H1 (cell line): ENCODE data around the gene GDPD4. TPM values are rescaled to one million over a fixed set of nuclear protein-coding genes. Genes with fewer than 3 reads are reported as not detected.

Experiments
- CTCF ChIA-PET: fragments of 300-600 bp; sonication (Branson Sonifier 250); formaldehyde crosslinking; loops from one replicate; lab custom pipeline; 2021; ENCODE audit not compliant: partially characterized antibody; lab: Charles Lee
- POLR2A ChIA-PET: fragments of 300-600 bp; sonication (Branson Sonifier 250); formaldehyde crosslinking; loops from one replicate; lab custom pipeline; 2021; ENCODE audit warnings: inconsistent platforms; ENCODE audit not compliant: partially characterized antibody; lab: Charles Lee
- DNase-seq, 2 experiments: peaks; one replicate each; pipeline versions ENCODE4 v3.0.0 to v3.0.0-alpha.2; 2010 to 2022; ENCODE audit warnings: low spot score in 2 of 2, low read depth in 1 of 2, mixed read lengths in 1 of 2
- FAIRE-seq: peaks from 2 replicates; lab custom pipeline; 2011; peaks lifted over from hg19 to GRCh38; lab: Jason Lieb, UNC
- H2AFZ ChIP-seq: 2 replicates; pipeline ENCODE4 v1.8.1; 2012; ENCODE audit warnings: low read length, inconsistent platforms
- H2AK5ac ChIP-seq: 2 replicates; pipeline ENCODE4 v1.6.1; 2013; ENCODE audit warnings: low read depth, low read length
- H2BK120ac ChIP-seq: replicated peaks from 2 replicates; pipeline ENCODE3; 2013; ENCODE audit warnings: low read depth, low read length, inconsistent platforms
- H2BK12ac ChIP-seq: 2 replicates; pipeline ENCODE4 v1.6.1; 2013; ENCODE audit warnings: low read depth, low read length
- H2BK15ac ChIP-seq: 2 replicates; pipeline ENCODE4 v1.6.1; 2013; ENCODE audit warnings: low read length
- H2BK20ac ChIP-seq: 2 replicates; pipeline ENCODE4 v1.6.1; 2013; ENCODE audit warnings: low read length
- H2BK5ac ChIP-seq: 2 replicates; pipeline ENCODE4 v1.6.1; 2013; ENCODE audit warnings: low read depth, low read length
- H3K14ac ChIP-seq: 2 replicates; pipeline ENCODE4 v1.6.1; 2013; ENCODE audit warnings: inconsistent platforms; ENCODE audit not compliant: insufficient read length
- H3K18ac ChIP-seq: 2 replicates; pipeline ENCODE4 v1.6.1; 2013; ENCODE audit warnings: low read length; ENCODE audit errors: extremely low read depth
- H3K23ac ChIP-seq: 2 replicates; pipeline ENCODE4 v1.6.1; 2013; ENCODE audit warnings: inconsistent platforms; ENCODE audit not compliant: insufficient read length
- H3K23me2 ChIP-seq: 2 replicates; pipeline ENCODE4 v1.6.1; 2013; ENCODE audit warnings: low read depth, low read length
- H3K27ac ChIP-seq: 2 replicates; pipeline ENCODE4 v1.6.1; 2011; ENCODE audit warnings: low read depth, low read length, inconsistent platforms
- H3K27me3 ChIP-seq, 4 experiments: replicated peaks in 1 of 4; 1 replicate in 1 of 4; 2 replicates in 3 of 4; pipeline versions ENCODE4 v1.6.1 to v1.8.1; 2011 to 2013; ENCODE audit warnings: low read length in 3 of 4, mild to moderate bottlenecking in 3 of 4, inconsistent platforms in 2 of 4, mixed read lengths in 2 of 4, moderate library complexity in 1 of 4; ENCODE audit not compliant: control insufficient read depth in 3 of 4, insufficient read depth in 3 of 4; ENCODE audit errors: extremely low read depth in 1 of 4
- H3K36me3 ChIP-seq, 4 experiments: 2 replicates each; pipeline versions ENCODE4 v1.6.1 to v1.8.1; 2011 to 2013; ENCODE audit warnings: mild to moderate bottlenecking in 4 of 4, low read length in 3 of 4, moderate library complexity in 2 of 4, control low read depth in 1 of 4, inconsistent platforms in 1 of 4; ENCODE audit not compliant: insufficient read depth in 4 of 4, control insufficient read depth in 2 of 4
- H3K4ac ChIP-seq: replicated peaks from 2 replicates; pipeline ENCODE3; 2013; ENCODE audit warnings: low read length, low read depth, mixed read lengths, inconsistent platforms; ENCODE audit not compliant: insufficient read length
- H3K4me1 ChIP-seq, 4 experiments: replicated peaks in 1 of 4; 1 replicate in 1 of 4; 2 replicates in 3 of 4; pipeline versions ENCODE4 v1.6.1 to v1.8.1; 2011 to 2013; ENCODE audit warnings: low read length in 3 of 4, inconsistent platforms in 2 of 4, mixed read lengths in 1 of 4; ENCODE audit not compliant: insufficient read depth in 4 of 4, control insufficient read depth in 3 of 4
- H3K4me2 ChIP-seq, 2 experiments: 2 replicates each; pipeline versions ENCODE4 v1.6.1 to v1.8.1; 2011 to 2013; ENCODE audit warnings: low read depth in 2 of 2, low read length in 2 of 2, control low read depth in 1 of 2, inconsistent platforms in 1 of 2, mild to moderate bottlenecking in 1 of 2; ENCODE audit not compliant: insufficient read depth in 1 of 2
- H3K4me3 ChIP-seq, 4 experiments: fragments of 200-600, 300-600 bp in 1 of 4; sonication (generic), shearing (Covaris generic), sonication (Bioruptor Twin) in 1 of 4; 2 replicates each; pipeline versions ENCODE4 v1.5.1 to v1.8.1; 2011 to 2016; ENCODE audit warnings: low read length in 4 of 4, low read depth in 3 of 4, control low read depth in 2 of 4, inconsistent platforms in 2 of 4, mild to moderate bottlenecking in 2 of 4, mixed read lengths in 1 of 4, moderate library complexity in 1 of 4; ENCODE audit not compliant: insufficient read depth in 2 of 4; ENCODE audit errors: extremely low read depth in 1 of 4
- H3K56ac ChIP-seq: replicated peaks from 2 replicates; pipeline ENCODE3; 2013; ENCODE audit warnings: low read depth, mild to moderate bottlenecking, mixed read lengths, low read length, inconsistent platforms; ENCODE audit not compliant: insufficient read length
- H3K79me1 ChIP-seq: 2 replicates; pipeline ENCODE4 v1.6.1; 2013; ENCODE audit warnings: low read depth, low read length, control low read depth
- H3K79me2 ChIP-seq, 2 experiments: 2 replicates each; pipeline versions ENCODE4 v1.6.1 to v1.8.1; 2012 to 2013; ENCODE audit warnings: low read length in 2 of 2, mild to moderate bottlenecking in 2 of 2, inconsistent platforms in 1 of 2; ENCODE audit not compliant: insufficient read depth in 2 of 2, control insufficient read depth in 1 of 2
- H3K9ac ChIP-seq, 4 experiments: replicated peaks in 1 of 4; 1 replicate in 1 of 4; 2 replicates in 3 of 4; pipeline versions ENCODE4 v1.6.1 to v1.8.1; 2011 to 2013; ENCODE audit warnings: low read depth in 3 of 4, low read length in 3 of 4, control low read depth in 2 of 4, mild to moderate bottlenecking in 2 of 4, moderate library complexity in 2 of 4, inconsistent platforms in 1 of 4; ENCODE audit errors: extremely low read depth in 1 of 4
- H3K9me3 ChIP-seq, 2 experiments: 2 replicates each; pipeline versions ENCODE4 v1.6.1 to v1.8.1; 2012 to 2013; ENCODE audit warnings: mild to moderate bottlenecking in 2 of 2, moderate library complexity in 2 of 2, control low read depth in 1 of 2, inconsistent platforms in 1 of 2, low read depth in 1 of 2, low read length in 1 of 2, mixed read lengths in 1 of 2; ENCODE audit not compliant: insufficient read depth in 2 of 2
- H4K20me1 ChIP-seq, 2 experiments: replicated peaks in 1 of 2; 2 replicates each; pipeline versions ENCODE3 to v1.8.1; 2011 to 2013; ENCODE audit warnings: inconsistent platforms in 2 of 2, low read length in 2 of 2, mild to moderate bottlenecking in 1 of 2; ENCODE audit not compliant: insufficient read depth in 2 of 2, control insufficient read depth in 1 of 2
- H4K5ac ChIP-seq: 2 replicates; pipeline ENCODE4 v1.6.1; 2013; ENCODE audit warnings: low read length, low read depth, mixed read lengths, inconsistent platforms; ENCODE audit not compliant: insufficient read length
- H4K8ac ChIP-seq: 2 replicates; pipeline ENCODE4 v1.8.0; 2013; ENCODE audit warnings: mild to moderate bottlenecking, moderate library complexity, low read length, inconsistent platforms; ENCODE audit not compliant: insufficient read depth; ENCODE audit errors: extremely low read depth
- H4K91ac ChIP-seq: replicated peaks from 2 replicates; pipeline ENCODE3; 2013; ENCODE audit warnings: low read length, mixed read lengths, inconsistent platforms; ENCODE audit not compliant: insufficient read length
- ASH2L ChIP-seq: fragments of 200-600, 300-600 bp; sonication (generic); IDR thresholded peaks from one replicate; pipeline ENCODE4 v1.7.1; 2017; ENCODE audit warnings: low read length
- BCL11A ChIP-seq, 2 experiments: IDR thresholded peaks; one replicate each; pipeline ENCODE4 v1.6.1; 2011; ENCODE audit warnings: low read depth in 2 of 2, low read length in 2 of 2, mild to moderate bottlenecking in 2 of 2
- CHD2 ChIP-seq: IDR thresholded peaks from 2 replicates; pipeline ENCODE4 v1.6.1; 2012; ENCODE audit warnings: low read length, improper control_type of control experiment
- EZH2 ChIP-seq: fragments of 200-600 bp; sonication (generic); IDR thresholded peaks from 2 replicates; pipeline ENCODE4 v1.7.1; 2012; ENCODE audit warnings: low read depth, mild to moderate bottlenecking, moderate library complexity, low read length, inconsistent platforms; ENCODE audit not compliant: severe bottlenecking
- GTF2F1 ChIP-seq: IDR thresholded peaks from 2 replicates; pipeline ENCODE4 v1.6.1; 2012; ENCODE audit warnings: low read depth, low read length, improper control_type of control experiment, borderline replicate concordance
- JUN ChIP-seq: IDR thresholded peaks from 2 replicates; pipeline ENCODE4 v1.6.1; 2011; ENCODE audit warnings: low read depth, mild to moderate bottlenecking, improper control_type of control experiment, low read length
- PHF8 ChIP-seq: fragments of 200-600 bp; sonication (generic); conservative IDR thresholded peaks from 2 replicates; pipeline ENCODE4 v1.7.1; 2012; ENCODE audit warnings: low read depth, mild to moderate bottlenecking, inconsistent platforms, low read length, moderate library complexity
- POLR2A ChIP-seq, 2 experiments: IDR thresholded peaks; 1 replicate in 1 of 2; 2 replicates in 1 of 2; pipeline ENCODE4 v1.6.1; 2011; ENCODE audit warnings: low read depth in 2 of 2, low read length in 2 of 2, mild to moderate bottlenecking in 2 of 2; ENCODE audit errors: control extremely low read depth in 1 of 2
- RBBP5 ChIP-seq: IDR thresholded peaks from 2 replicates; pipeline ENCODE4 v1.7.1; 2012; ENCODE audit warnings: low read depth, mild to moderate bottlenecking, inconsistent platforms, low read length, moderate library complexity, borderline replicate concordance
- RNF2 ChIP-seq: fragments of 200-900, 300-1000 bp; sonication (generic); IDR thresholded peaks from 2 replicates; pipeline ENCODE4 v1.7.1; 2016; ENCODE audit warnings: borderline replicate concordance, low read depth, mild to moderate bottlenecking, antibody characterized with exemption, low read length; ENCODE audit not compliant: poor library complexity, severe bottlenecking; ENCODE audit errors: missing control alignments
- SIRT6 ChIP-seq: IDR thresholded peaks from one replicate; pipeline ENCODE4 v1.7.1; 2012; ENCODE audit warnings: low read length, inconsistent platforms
- SP2 ChIP-seq: IDR thresholded peaks from 2 replicates; pipeline ENCODE4 v1.6.1; 2012; ENCODE audit warnings: mild to moderate bottlenecking, low read length, inconsistent platforms
- TAF1 ChIP-seq: IDR thresholded peaks from 2 replicates; pipeline ENCODE4 v1.6.1; 2011; ENCODE audit warnings: mild to moderate bottlenecking, low read depth, low read length
- WGBS, 2 experiments: shearing (Covaris generic) in 1 of 2; methylation state at CpG; one replicate each; pipeline versions ENCODE4 v1.1.6 to v1.1.7; 2013 to 2015; ENCODE audit warnings: low lambda C conversion rate in 2 of 2, mixed read lengths in 2 of 2, inconsistent platforms in 1 of 2, low coverage in 1 of 2, missing lambda C conversion rate in 1 of 2; ENCODE audit not compliant: insufficient replicate concordance in 2 of 2, insufficient coverage in 1 of 2, insufficient read length in 1 of 2; ENCODE audit errors: extremely low coverage in 1 of 2, missing lambda C conversion rate in 1 of 2; 5-methylcytosine and 5-hydroxymethylcytosine counted together
- polyA plus RNA-seq, 7 experiments: library from polyadenylated mRNA; depleted of rRNA in 3 of 7; stranded (reverse) in 5 of 7; unstranded in 2 of 7; fragments of >200 nt in 5 of 7; fragments of 200-250 nt in 2 of 7; gene quantifications; 1 replicate in 5 of 7; 2 replicates in 1 of 7; 4 replicates in 1 of 7; pipeline versions ENCODE4 v1.2.1 to v1.2.3, GENCODE V29; 2011 to 2013; ENCODE audit warnings: missing spikeins in 2 of 7, mixed read lengths in 2 of 7
- total RNA-seq: library from RNA; stranded (reverse); fragmentation: NEBNext Ultra II Directional; extraction: Animal tissue kit (Norgen Biotek cat#: 25700); gene quantifications from 2 replicates; pipeline ENCODE4 v1.2.1, GENCODE V29; 2021

The GDPD4 gene
- total and polyA plus RNA-seq, 2 of the 8 experiments (the other 6 are each of a cell fraction or from before 2014, with no cell fraction given), result not detected

GRCh38 chr11:77203901-77204753, 97.4 kb downstream of the GDPD4 start:
- Histone ChIP-seq H4K8ac (peak overlapping the region; percentile 59; the same call in 1 of the 2 replicates), H3K36me3 (no peaks in the 10 kb centered on the region)
- TF ChIP-seq POLR2A (IDR thresholded peaks at IDR 0.05; ENCODE audit: control extremely low read depth in 1 of 2, low read depth in 2 of 2, low read length in 2 of 2), result no peak
- TF ChIP-seq ASH2L, result no peak
- no peak for TF ChIP-seq PHF8
- no peak for TF ChIP-seq CHD2
- no peak for TF ChIP-seq SP2
- TF ChIP-seq JUN, result no peak
- TF ChIP-seq EZH2, result no peak
- TF ChIP-seq SIRT6, result no peak
- TF ChIP-seq GTF2F1, result no peak
- TF ChIP-seq TAF1, result no peak
- no peak for TF ChIP-seq RNF2
- TF ChIP-seq RBBP5, result no peak
- no peak for TF ChIP-seq BCL11A (IDR thresholded peaks at IDR 0.05; ENCODE audit: low read depth in 2 of 2, low read length in 2 of 2)
- TF ChIP-seq, all 59 proteins: peak for 0

More at GRCh38 chr11:77203901-77204753, 97.4 kb downstream of the GDPD4 start:
- DNase-seq, result no peak
- H3K27ac ChIP-seq, result no peak overlapping the region
- H2BK5ac ChIP-seq, result no peak overlapping the region
- H3K23ac ChIP-seq, result no peak overlapping the region
- H2BK15ac ChIP-seq, result no peak overlapping the region
- no peak overlapping the region for H3K56ac ChIP-seq
- no peak overlapping the region for H3K4me3 ChIP-seq
- H3K27me3 ChIP-seq, result no peaks in the 10 kb centered on the region; a peak in 1 of 7 replicates
- H2AFZ ChIP-seq, result no peak overlapping the region
- no peak overlapping the region; the same call in 1 of the 2 replicates for H3K18ac ChIP-seq
- no peak overlapping the region for H3K4ac ChIP-seq
- no peak for FAIRE-seq
- H3K4me1 ChIP-seq, result no peaks in the 10 kb centered on the region; a peak in 1 of 7 replicates
- H2BK12ac ChIP-seq, result no peak overlapping the region
- no peaks in the 10 kb centered on the region for H3K79me2 ChIP-seq
- CTCF ChIA-PET, result interaction anchor here (0.6 to 5.9 kb wide), 19 partner anchors 9 to 415 kb away, joined by 3 to 35 read pairs (median 4); partner anchors contain the start of gene MYO7A
- no peaks in the 10 kb centered on the region for H3K9me3 ChIP-seq
- no peak overlapping the region for H4K5ac ChIP-seq
- peak overlapping the region; percentile 37 for H4K91ac ChIP-seq
- H4K20me1 ChIP-seq, result no peaks in the 10 kb centered on the region
- no peaks in the 10 kb centered on the region for H3K79me1 ChIP-seq
- H2BK120ac ChIP-seq, result no peak overlapping the region
- no peaks in the 10 kb centered on the region for H3K23me2 ChIP-seq
- WGBS, 2 experiments, result 88% methylated on average over 18 of the region's 20 CpGs; no CpG with 5 or more reads in 1 of the 2 experiments
- H3K14ac ChIP-seq, result no peak overlapping the region
- no peak overlapping the region for H3K9ac ChIP-seq
- POLR2A ChIA-PET, result no interaction called here
- H2BK20ac ChIP-seq, result no peak overlapping the region
- no peak overlapping the region for H3K4me2 ChIP-seq
- no peak overlapping the region for H2AK5ac ChIP-seq
